Peyer's patch (tissue), 4 donors: ENCODE measurements around the gene NKAIN2. TPM values are rescaled to one million over a fixed set of nuclear protein-coding genes. Genes with fewer than 3 reads are reported as not detected.

Experiments used
- DNase-seq, 3 donors: peaks; one replicate each; pipeline ENCODE4 v3.0.0-alpha.2; 2017 to 2019
- H3K27ac ChIP-seq, 4 donors: fragments of 200-600 bp; sonication (generic); one replicate each; pipeline ENCODE4 v1.5.1; 2016 to 2019
- H3K27me3 ChIP-seq, 2 donors: fragments of 200-600 bp; sonication (generic); one replicate each; pipeline ENCODE4 v1.5.1; 2019
- H3K36me3 ChIP-seq, 3 donors: fragments of 200-600 bp; sonication (generic); one replicate each; pipeline ENCODE4 v1.5.1; 2016 to 2019
- H3K4me1 ChIP-seq, 4 donors: fragments of 200-600 bp; sonication (generic); one replicate each; pipeline ENCODE4 v1.5.1; 2016 to 2019
- H3K4me3 ChIP-seq, 4 donors: fragments of 200-600 bp; sonication (generic); 1 replicate in 3 of 4; 2 replicates in 1 of 4; pipeline ENCODE4 v1.5.1; 2016 to 2019; ENCODE audit warnings: mild to moderate bottlenecking in 1 of 4
- H3K9me3 ChIP-seq, 4 donors: fragments of 200-600 bp; sonication (generic); one replicate each; pipeline ENCODE4 v1.5.1; 2016 to 2019; ENCODE audit warnings: mild to moderate bottlenecking in 1 of 4
- CTCF ChIP-seq, 6 experiments: fragments of 450-650 bp in 4 of 6; fragments of 200-600 bp in 2 of 6; sonication (generic) in 1 of 6; IDR thresholded peaks; one replicate each; pipeline ENCODE4 v1.5.1; 2017 to 2019; ENCODE audit warnings: antibody characterized with exemption in 6 of 6, mild to moderate bottlenecking in 3 of 6, moderate library complexity in 1 of 6
- POLR2A ChIP-seq, 2 donors: fragments of 450-650 bp; IDR thresholded peaks; one replicate each; pipeline ENCODE4 v1.5.1; 2017; ENCODE audit warnings: antibody characterized with exemption in 2 of 2, mild to moderate bottlenecking in 2 of 2, moderate library complexity in 2 of 2
- total RNA-seq, 4 donors: library from RNA; depleted of rRNA; stranded (reverse); fragments of >200 nt; gene quantifications; one replicate each; pipeline ENCODE4 v1.1.0, GENCODE V29; 2016

NKAIN2 gene
- total RNA-seq, 4 donors from 2014 or later, result not detected

DNA sequence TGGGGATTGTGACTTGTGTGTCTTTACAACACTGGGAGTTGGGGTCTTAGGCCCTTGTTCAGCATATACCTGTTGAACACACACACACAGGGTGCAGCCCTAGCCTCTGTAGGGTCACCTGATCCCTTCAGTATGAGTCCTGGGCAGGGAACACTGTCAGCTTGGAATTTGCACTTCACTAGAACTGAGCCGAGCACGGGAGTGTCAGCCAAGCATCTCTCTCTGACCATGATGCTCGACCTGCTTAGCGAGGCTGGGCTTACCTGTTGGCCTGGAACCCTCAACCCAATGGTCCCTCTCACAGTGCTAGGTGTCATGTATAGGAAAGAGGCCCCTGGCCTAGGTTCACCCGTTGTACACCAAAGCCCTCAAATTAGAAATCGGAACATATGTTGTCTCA, 96.1 kb downstream of the NKAIN2 start:
- no peaks in the 10 kb centered on the region for H3K9me3 ChIP-seq
- no peaks in the 10 kb centered on the region for H3K4me1 ChIP-seq
- H3K27me3 ChIP-seq, result no peaks in the 10 kb centered on the region
- DNase-seq, result no peak
- TF ChIP-seq CTCF (IDR thresholded peaks at IDR 0.05) (no peak), POLR2A (IDR thresholded peaks at IDR 0.05) (no peak)
- H3K36me3 ChIP-seq, result no peaks in the 10 kb centered on the region
- no peak overlapping the region for H3K4me3 ChIP-seq
- H3K27ac ChIP-seq, result no peak overlapping the region

DNA sequence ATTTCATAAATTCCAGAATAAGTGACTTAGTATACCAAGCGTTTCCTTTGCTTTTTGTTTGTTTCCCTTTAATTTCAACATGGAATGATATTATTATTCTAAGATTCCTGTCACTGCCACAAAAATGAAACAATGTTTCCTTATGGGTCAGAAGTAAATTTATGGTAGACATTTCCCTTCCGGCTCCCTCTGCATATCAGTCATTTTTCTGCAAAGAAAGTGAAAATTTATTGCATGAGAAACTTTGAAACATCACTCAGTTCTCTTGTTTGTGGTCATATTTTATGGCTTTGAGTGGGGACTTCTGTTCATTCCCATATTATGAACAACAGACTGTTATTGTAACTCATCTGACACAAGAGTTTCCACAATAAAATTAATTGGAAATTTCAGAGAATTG, 97.8 kb downstream of the NKAIN2 start:
- Histone ChIP-seq H3K4me3 (no peak overlapping the region), H3K9me3 (no peaks in the 10 kb centered on the region), H3K27ac (no peak overlapping the region), H3K36me3 (no peaks in the 10 kb centered on the region), H3K27me3 (no peaks in the 10 kb centered on the region), H3K4me1 (no peaks in the 10 kb centered on the region)
- TF ChIP-seq CTCF (IDR thresholded peaks at IDR 0.05) (no peak), POLR2A (IDR thresholded peaks at IDR 0.05) (no peak)
- no peak for DNase-seq

DNA sequence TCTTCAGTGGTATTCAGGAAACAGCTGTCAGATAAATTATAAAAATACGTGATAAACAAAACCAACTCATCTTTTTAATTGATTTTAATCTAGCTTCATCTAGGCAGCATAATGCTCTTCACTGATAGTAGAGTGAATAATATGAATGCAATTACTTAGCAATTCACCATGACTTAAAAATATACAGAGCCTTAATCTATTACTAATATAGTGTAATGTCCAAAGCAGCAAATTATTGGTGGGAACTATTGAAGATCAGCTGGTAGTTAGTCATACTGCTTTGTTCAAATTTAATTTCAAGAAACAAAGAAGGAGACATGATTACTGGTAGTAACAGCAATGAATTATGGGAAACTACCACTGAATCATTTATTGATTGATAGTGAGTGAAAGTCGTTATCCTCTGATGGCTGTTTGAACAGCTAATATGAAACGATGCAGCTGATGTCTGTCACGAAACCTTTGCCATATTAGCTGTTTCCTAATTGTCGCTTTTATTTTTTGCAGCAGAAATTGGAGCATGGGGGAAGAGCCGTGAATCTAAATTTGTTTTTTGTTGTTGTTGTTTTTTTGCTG, 99.2 kb downstream of the NKAIN2 start:
- Histone ChIP-seq H3K9me3 (no peaks in the 10 kb centered on the region), H3K27me3 (no peaks in the 10 kb centered on the region), H3K4me3 (no peak overlapping the region), H3K36me3 (no peaks in the 10 kb centered on the region), H3K27ac (no peak overlapping the region), H3K4me1 (no peaks in the 10 kb centered on the region)
- DNase-seq, result no peak
- TF ChIP-seq CTCF (IDR thresholded peaks at IDR 0.05), result no peak
- TF ChIP-seq POLR2A (IDR thresholded peaks at IDR 0.05), result no peak

- no peak for DNase-seq
- H3K4me3 ChIP-seq, result no peak overlapping the region
- H3K27ac ChIP-seq, result no peak overlapping the region
- H3K27me3 ChIP-seq, result no peaks in the 10 kb centered on the region
- H3K9me3 ChIP-seq, result no peaks in the 10 kb centered on the region
- no peak for TF ChIP-seq CTCF (IDR thresholded peaks at IDR 0.05)
- TF ChIP-seq POLR2A (IDR thresholded peaks at IDR 0.05), result no peak
- H3K4me1 ChIP-seq, result no peaks in the 10 kb centered on the region
- no peaks in the 10 kb centered on the region for H3K36me3 ChIP-seq
Observed at GRCh38 chr6:123904228-123904627, 100.6 kb downstream of the NKAIN2 start.

DNA sequence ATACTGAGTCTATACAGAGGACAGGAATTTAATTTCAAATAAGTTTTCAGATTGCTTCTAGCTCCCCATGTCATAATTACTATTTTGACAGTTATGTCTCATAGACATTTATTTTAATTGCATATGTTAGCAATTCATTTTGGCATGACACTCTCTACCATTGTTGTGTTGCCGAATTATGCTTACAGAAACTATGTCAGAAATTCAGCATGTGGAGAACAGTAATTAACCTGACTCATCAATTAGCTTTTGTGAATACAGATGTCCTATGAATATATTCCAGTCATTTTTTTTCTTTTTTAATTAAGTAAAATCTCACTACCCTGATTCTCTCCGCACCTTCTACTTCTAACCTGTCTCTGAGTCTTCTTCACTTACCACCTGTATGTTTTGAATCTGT, 105.1 kb downstream of the NKAIN2 start:
- Histone ChIP-seq H3K9me3 (no peaks in the 10 kb centered on the region), H3K36me3 (no peaks in the 10 kb centered on the region), H3K4me1 (no peaks in the 10 kb centered on the region), H3K4me3 (no peak overlapping the region), H3K27ac (no peak overlapping the region), H3K27me3 (no peaks in the 10 kb centered on the region)
- TF ChIP-seq POLR2A (IDR thresholded peaks at IDR 0.05) (no peak), CTCF (IDR thresholded peaks at IDR 0.05) (no peak)
- DNase-seq, result no peak

DNA sequence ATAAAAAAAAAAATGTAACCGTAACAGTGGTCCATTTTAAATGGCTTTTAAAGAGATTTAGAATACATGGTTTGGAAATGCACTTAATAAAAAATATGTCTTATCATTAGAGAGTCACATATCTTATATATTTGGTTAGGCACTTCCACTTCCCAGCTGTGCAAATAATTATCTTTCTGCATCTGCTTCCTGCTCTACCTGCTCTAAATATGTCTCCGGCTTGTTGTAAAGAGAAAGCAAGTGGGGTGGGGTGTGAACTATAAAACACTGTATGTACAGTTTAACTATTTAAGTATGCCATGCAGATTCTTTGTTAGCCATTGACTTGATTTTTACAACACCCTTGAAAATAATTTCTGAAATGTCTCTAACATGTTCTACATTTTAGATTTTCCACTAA, 106.3 kb downstream of the NKAIN2 start:
- no peak for DNase-seq
- Histone ChIP-seq H3K27ac (no peak overlapping the region), H3K4me1 (no peaks in the 10 kb centered on the region), H3K27me3 (no peaks in the 10 kb centered on the region), H3K36me3 (no peaks in the 10 kb centered on the region), H3K9me3 (no peaks in the 10 kb centered on the region), H3K4me3 (no peak overlapping the region)
- TF ChIP-seq POLR2A (IDR thresholded peaks at IDR 0.05) (no peak), CTCF (IDR thresholded peaks at IDR 0.05) (no peak)
